GM12873 (cell line): ENCODE data around the gene CAMTA1.

Experiments used
- CTCF ChIP-seq: IDR thresholded peaks from 2 replicates; pipeline ENCODE4 v1.5.1; 2012; ENCODE audit warnings: low read depth, mild to moderate bottlenecking, moderate library complexity, low read length, control low read depth; ENCODE audit not compliant: insufficient read depth; ENCODE audit errors: missing control alignments

Gene CAMTA1

DNA sequence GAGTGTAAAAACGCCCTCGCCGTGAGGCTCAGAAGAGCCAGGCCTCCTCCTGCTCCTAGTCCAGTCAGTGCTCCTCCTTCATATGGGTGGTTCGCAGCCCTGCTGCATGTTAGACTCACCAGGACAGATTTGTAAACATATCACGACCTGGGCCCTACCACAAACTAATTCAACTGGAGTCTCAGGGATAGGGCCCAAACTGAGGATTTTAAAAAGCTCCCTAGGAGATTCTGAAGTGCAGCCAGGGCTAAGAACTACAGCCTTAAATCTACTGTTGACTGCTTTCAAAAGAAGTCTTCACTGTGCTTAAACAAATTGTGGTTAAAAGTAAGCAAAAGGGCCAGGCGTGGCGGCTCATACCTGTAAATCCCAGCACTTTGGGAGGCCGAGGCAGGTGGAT, 57.0 kb downstream of the CAMTA1 start:
- no peak for TF ChIP-seq CTCF

- no peak for TF ChIP-seq CTCF
Observed at GRCh38 chr1:6848816-6849215, 63.6 kb downstream of the CAMTA1 start.

DNA sequence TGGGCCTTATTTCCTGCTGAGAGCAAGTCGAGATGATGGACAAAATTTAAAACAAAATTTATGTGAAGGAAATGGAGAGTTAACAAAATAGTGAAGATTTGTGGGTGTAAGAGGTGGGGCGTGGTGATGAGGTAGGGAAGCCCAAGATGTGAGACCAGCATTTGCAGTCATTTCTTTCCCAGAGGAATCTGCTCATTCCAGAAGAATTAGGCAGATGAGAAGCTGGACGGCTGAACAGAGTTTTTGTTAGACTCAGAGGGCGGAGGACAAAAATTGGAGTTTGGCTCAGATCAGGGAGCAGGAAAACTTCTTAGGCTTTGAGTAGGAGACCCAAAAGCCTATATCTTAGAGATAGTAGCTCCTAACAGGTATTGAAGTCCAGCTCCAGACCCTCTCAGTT, 65.3 kb downstream of the CAMTA1 start:
- no peak for TF ChIP-seq CTCF

GRCh38 chr1:6852136-6852890, 67.1 kb downstream of the CAMTA1 start:
- no peak for TF ChIP-seq CTCF

GRCh38 chr1:6854166-6854565, 68.9 kb downstream of the CAMTA1 start:
- no peak for TF ChIP-seq CTCF

GRCh38 chr1:6857831-6858230, 72.6 kb downstream of the CAMTA1 start:
- no peak for TF ChIP-seq CTCF

- TF ChIP-seq CTCF = no peak
Observed at GRCh38 chr1:6858596-6858995, 73.3 kb downstream of the CAMTA1 start.
